SK-N-MC (cell line): ENCODE data around the gene CHN2.

Experiments used
- EZH2 ChIP-seq: fragments of 200-600 bp; sonication (generic); IDR thresholded peaks from one replicate; pipeline ENCODE4 v1.6.1; 2017; ENCODE audit warnings: antibody characterized with exemption
- POLR2AphosphoS5 ChIP-seq: IDR thresholded peaks from 2 replicates; pipeline ENCODE4 v1.6.1; 2012; ENCODE audit warnings: mild to moderate bottlenecking, low read depth, low read length, borderline replicate concordance

DNA sequence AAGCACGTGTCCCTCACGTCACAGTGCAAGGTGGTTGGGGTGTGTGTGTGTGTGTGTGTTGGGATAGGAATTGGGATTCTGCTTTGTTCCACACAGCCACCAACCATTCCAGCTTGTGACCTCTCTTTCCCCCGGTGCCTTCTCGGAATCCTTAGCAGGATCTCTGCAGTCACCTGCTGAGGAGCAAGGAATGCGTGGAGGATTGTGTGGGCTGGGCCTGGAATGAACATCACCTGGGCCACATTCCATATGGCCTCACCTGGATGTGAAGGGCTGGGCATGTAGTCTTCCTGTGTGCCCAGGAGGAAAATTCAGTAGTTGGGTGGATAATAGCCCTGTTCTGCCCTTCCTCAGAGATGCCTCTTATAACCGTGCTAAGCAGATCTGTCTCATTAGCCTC lies 113.8 kb downstream of the CHN2 start:
- TF ChIP-seq POLR2AphosphoS5 (no peak), EZH2 (no peak)
